ENCODE results near the gene LYPLA2.
"Not testable (repeated sequence)": the region's sequence is repeated elsewhere in the genome, so short reads cannot be mapped to it uniquely, and the experiment has no call there.

The LYPLA2 gene

GRCh38 chr1:23834156-23834555, 43.2 kb downstream of the LYPLA2 start:
- DNase-seq (ENCODE audit: low read depth, low spot score) = not testable (repeated sequence)

GRCh38 chr1:23836037-23836436, 45.1 kb downstream of the LYPLA2 start:
- no peak for DNase-seq (ENCODE audit: low read depth, low spot score)

- DNase-seq (ENCODE audit: low read depth, low spot score) = no peak
Measured at GRCh38 chr1:23837908-23838307, 47.0 kb downstream of the LYPLA2 start.

- DNase-seq (ENCODE audit: low read depth, low spot score) = no peak
Measured at GRCh38 chr1:23838401-23838866, 47.5 kb downstream of the LYPLA2 start.

- no peak for DNase-seq (ENCODE audit: low read depth, low spot score)
Measured at GRCh38 chr1:23843644-23844043, 52.7 kb downstream of the LYPLA2 start.

All from iPS DF 19.7 (cell line).